HPDE6-E6E7 (cell line): ENCODE data around the gene DTD1.

Source experiments
- DNase-seq: peaks from one replicate; pipeline ENCODE4 v3.0.0; 2011; ENCODE audit warnings: missing footprints; ENCODE audit errors: extremely low spot score

Gene DTD1

GRCh38 chr20:18662279-18663040, 74.6 kb downstream of the DTD1 start:
- DNase-seq = no peak

DNA sequence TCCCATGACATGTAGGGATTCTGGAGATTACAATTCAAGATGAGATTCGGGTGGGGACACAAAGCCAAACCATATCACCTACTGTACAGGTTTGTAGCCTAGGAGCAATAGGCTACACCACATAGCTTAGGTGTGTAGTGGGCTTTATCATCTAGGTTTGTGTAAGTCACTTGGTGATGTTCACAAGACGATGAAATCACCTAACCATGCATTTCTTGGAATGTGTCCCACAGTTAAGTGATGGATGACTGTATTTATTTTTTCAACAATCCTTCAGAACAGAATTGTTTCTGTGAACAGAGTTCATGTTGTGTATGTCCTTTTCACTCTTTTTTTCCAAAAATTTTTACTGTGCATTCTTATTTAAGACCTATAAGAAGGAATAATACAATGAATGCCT, 76.1 kb downstream of the DTD1 start:
- no peak for DNase-seq

- DNase-seq = no peak
Measured at GRCh38 chr20:18665135-18665534, 77.3 kb downstream of the DTD1 start.

- DNase-seq = no peak
Measured at GRCh38 chr20:18666803-18667415, 79.1 kb downstream of the DTD1 start.

DNA sequence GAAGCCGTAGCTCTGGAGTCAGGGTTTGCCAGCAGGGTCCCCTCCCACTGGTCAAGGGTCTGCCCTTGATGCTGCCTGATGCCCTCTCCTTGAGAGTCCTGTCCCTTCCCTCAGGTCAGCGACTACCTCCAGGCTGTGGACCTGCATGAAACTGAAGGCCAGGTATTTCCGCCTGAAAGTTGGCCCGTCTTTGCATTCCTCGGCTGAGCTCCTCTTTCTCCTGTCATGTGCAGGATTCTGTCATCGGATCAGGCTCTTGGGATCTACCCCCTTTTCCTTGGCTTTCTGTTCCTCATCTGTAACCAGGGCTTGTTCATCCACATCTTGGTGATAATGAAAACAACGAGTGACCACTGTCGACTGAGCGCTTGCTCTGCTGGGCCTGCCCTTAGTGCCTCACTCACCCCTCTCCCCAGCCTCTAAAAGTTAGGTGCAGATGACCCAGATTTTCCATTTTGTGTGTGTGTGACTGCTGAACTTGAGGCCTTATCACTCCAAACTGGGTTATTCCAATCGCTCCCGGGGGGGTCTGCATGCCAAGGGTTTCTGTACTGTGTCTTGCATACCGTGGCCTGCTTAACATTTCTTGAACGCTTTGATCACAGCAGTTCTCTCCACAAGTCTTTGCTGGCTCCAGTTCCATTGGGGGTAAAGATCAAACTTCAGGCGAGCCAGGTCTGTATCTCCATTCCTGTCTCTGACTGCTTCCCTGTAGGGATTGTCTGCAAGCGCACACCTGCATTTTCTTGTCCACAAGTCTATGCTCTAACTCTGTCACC, 81.6 kb downstream of the DTD1 start:
- DNase-seq = no peak

- DNase-seq = no peak
Measured at GRCh38 chr20:18671203-18671710, 83.4 kb downstream of the DTD1 start.

DNA sequence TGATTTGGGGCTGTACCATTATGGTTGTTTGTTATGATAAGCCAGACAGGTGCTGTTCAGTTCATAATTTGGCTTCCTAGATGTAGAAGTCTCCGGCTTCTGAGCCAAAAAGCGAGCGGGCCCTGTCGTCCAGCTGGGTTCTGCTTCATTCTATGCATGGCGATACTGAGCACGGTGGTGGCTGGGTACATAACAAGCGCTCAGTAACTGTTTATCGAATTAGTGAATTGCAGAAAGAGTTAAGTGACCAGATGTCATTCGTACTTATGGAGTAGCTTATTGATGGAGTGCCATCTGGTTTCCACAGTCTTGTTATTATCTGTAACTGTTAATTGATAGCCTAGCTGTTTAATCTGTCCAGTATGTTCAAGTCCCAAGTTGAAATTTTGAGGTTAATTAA, 85.0 kb downstream of the DTD1 start:
- DNase-seq = no peak

DNA sequence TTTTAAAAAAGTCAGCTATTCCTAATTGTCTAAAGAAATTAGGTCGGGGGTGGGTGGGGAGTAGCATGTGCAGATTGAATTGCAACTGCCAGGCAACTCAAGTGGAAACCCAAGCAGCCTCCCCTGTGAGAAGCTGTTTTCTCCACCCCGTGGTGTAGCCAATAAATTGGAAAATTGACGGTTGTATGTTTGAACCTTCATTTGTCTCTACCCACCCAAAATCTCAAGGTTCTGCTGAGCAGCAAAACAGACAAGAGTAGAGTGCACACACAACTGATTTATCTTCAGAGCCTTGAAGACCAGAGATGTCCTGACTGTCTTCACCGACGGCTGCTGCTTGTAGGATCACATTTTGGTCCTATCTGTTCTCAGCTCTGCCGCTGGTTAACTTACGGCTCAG, 88.5 kb downstream of the DTD1 start:
- DNase-seq = no peak

GRCh38 chr20:18677126-18677525, 89.3 kb downstream of the DTD1 start:
- DNase-seq = no peak

GRCh38 chr20:18678549-18679419, 90.9 kb downstream of the DTD1 start:
- DNase-seq = no peak

GRCh38 chr20:18683839-18684238, 96.0 kb downstream of the DTD1 start:
- no peak for DNase-seq

DNA sequence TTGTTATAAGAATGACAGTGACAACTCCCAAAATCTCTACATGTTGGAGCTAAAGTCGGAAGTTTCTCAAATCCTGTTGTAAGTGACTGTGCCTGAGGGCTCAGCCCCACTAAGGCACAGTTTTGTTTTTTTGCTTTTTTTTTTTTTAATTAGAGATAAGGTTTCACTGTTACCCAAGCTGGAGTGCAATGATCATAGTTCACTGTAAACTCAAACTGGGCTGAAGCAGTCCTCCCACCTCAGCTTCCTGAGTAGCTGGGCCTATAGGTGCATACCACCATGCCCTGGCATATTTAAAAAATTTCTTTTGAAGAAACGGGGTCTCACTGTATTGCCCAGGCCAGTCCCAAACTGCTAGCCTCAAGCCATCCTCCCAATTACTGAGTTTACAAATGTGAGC, 96.9 kb downstream of the DTD1 start:
- DNase-seq = no peak

- no peak for DNase-seq
Measured at GRCh38 chr20:18685406-18685805, 97.6 kb downstream of the DTD1 start.

DNA sequence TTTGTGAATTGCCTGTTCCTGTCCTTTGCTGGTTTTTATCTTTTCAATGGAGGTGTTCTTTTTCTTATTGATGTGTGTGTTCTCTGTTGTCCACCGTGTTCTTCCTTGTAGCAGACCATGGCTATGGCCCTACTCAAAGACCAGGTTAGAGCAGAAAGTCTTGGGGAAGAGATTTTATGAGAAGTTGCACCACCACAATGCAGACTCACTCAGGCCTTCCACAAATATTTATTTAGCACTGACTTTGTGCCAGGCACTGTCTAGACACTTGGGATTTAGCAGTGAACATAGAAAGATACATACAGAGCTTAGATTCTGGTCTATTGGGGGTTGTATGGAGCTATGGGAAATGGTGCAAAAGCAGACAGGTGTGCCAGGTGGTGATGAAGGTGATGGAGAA, 98.8 kb downstream of the DTD1 start:
- DNase-seq = no peak

DNA sequence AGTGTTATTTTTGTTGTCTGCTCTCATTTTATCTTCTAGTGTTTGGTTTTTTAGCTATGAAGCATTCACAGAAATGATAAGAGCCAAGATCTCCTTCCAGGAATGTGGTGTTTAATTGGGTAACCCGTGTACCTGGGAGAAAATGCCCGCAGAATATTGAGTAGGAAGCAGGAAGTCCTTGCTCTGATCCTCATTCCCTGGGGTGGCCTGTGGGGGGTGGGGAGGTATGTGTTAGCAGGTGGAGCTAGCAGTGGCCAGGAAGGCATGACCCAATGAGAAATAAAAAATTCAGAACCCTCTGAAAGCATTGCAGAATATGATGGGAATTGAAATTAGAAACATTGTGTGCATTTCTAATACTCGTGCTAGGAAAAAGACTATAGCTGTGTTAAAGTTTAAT, 100.8 kb downstream of the DTD1 start:
- DNase-seq = no peak

- DNase-seq = no peak
Measured at GRCh38 chr20:18689557-18689956, 101.7 kb downstream of the DTD1 start.

DNA sequence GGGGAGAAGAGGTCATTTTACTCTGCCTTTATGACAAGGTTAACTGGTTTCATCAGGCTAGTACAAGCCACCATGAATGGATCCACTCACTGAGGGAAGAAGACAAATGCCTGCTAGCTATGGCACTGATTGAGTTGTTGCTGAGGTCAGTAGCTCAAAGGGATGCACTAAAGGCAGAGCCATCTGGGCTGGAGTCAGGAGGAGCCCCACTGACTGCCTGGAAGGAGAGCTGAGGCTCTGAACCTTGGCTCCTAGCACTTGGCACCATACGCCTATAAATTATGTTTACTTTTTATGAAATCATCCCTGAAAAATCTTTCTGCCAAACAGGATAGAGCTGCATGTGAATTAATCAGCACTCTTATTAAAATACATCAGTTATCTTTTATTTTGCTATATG, 104.6 kb downstream of the DTD1 start:
- no peak for DNase-seq

DNA sequence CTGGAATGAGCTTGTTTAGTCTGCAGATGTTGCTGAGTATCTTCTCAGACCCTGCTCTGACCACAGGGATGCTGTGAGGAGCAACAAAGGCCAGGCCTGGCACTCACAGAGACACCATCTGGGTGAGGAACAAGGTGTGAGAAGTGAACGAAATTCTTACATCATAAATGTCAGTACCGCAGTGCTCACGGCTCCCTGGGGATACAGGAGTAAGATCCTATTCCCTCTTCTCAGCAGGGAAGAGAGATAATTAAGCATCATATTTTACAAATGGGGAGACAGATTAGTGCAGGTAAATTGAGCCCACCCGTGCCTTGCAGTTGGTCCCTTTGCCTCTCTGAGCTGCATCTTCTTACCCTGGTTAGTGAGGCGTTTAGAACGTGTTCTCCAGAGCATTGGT, 106.2 kb downstream of the DTD1 start:
- DNase-seq = no peak

GRCh38 chr20:18695175-18695574, 107.3 kb downstream of the DTD1 start:
- DNase-seq = no peak

DNA sequence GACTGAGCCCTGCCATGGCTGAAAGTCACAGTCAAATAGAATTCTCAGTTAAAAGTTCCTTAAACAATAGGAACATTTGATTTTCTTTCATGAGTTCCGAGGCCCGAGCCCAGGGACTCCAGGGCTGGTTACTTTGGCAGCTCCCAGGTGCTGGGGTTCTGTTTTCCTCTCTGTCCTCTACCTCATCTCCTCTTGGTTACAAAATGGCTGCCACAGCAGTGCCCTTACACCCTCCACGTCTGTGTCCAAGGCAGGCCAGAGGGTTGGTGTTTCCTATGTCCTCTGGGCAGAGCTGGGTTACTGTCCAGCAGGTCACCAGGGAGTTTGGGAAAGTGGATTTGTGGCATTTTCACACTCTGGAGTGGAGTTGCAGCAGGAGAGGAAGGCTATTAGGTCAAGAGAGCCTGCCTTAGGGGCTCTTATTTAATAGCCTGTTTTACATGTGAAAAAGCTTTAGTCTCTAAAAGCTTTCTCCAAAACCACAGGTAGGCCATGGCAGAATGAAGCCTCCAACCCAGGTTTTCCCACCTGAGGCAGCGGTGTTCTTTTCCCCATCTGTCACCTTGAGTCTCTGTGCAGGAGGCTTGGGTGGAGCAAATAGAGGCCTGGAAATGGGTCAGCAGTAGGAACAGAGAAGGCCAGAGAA, 111.0 kb downstream of the DTD1 start:
- DNase-seq = no peak

DNA sequence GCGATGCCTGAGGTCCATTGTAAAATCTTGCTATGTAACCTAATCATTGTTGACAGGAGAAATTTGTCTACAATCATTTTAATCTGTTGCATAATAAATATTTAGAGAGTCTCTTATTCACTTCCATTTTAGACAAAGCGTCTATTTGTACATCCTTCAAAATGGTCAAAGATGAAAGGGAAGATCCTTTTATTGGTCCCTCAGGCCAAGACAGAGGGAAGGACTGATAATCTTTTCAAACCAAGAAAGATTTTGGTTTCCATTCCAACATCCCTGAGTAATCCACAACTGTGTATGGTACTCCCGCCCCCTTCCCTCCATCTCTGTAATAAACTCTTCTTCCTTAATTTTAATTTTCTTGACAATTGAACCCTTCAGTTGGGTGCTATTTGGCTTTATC, 114.1 kb downstream of the DTD1 start:
- DNase-seq = no peak
